ENCODE measurements around the gene TMEM132C. TPM values are rescaled to one million over a fixed set of nuclear protein-coding genes. Genes with fewer than 3 reads are reported as not detected.

TMEM132C gene
- total RNA-seq, 2 experiments from 2014 or later = not detected

GRCh38 chr12:128693115-128693514 lies 426.1 kb downstream of the TMEM132C start:
- CTCF ChIA-PET = no interaction called here
- POLR2A ChIA-PET = no interaction called here

DNA sequence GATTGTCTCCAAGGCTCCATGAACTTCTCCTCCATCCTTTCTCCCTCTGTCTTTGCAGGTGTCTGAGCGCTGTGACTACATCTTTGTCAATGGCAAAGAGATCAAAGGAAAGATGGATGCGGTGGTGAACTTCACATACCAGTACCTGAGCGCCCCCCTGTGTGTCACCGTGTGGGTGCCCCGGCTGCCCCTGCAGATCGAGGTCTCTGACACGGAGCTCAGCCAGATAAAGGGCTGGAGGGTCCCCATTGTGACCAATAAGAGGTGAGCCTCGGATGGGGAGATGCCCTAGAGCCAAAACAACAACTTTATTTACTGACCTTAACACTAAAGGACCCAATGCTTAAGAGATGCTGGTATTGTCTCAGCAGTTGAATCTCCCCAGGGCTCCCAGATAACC lies 426.8 kb downstream of the TMEM132C start:
- CTCF ChIA-PET = no interaction called here
- POLR2A ChIA-PET = no interaction called here

GRCh38 chr12:128694445-128694844 lies 427.5 kb downstream of the TMEM132C start:
- POLR2A ChIA-PET = no interaction called here

GRCh38 chr12:128695697-128696096 lies 428.7 kb downstream of the TMEM132C start:
- POLR2A ChIA-PET = no interaction called here
- CTCF ChIA-PET = interaction anchor here (0.7 kb wide), 1 partner anchor 22 kb away, joined by 3 read pairs; no protein-coding TSS in a partner anchor

More at GRCh38 chr12:128694445-128694844, 427.5 kb downstream of the TMEM132C start:
- CTCF ChIA-PET = no interaction called here

- ChIA-PET CTCF (no interaction called here), POLR2A (no interaction called here)
Observed at GRCh38 chr12:128698301-128698972, 431.5 kb downstream of the TMEM132C start.

GRCh38 chr12:128699106-128699505 lies 432.1 kb downstream of the TMEM132C start:
- CTCF ChIA-PET = no interaction called here
- POLR2A ChIA-PET = interaction anchor here (0.5 kb wide), 1 partner anchor 115 kb away, joined by 4 read pairs; no protein-coding TSS in a partner anchor

DNA sequence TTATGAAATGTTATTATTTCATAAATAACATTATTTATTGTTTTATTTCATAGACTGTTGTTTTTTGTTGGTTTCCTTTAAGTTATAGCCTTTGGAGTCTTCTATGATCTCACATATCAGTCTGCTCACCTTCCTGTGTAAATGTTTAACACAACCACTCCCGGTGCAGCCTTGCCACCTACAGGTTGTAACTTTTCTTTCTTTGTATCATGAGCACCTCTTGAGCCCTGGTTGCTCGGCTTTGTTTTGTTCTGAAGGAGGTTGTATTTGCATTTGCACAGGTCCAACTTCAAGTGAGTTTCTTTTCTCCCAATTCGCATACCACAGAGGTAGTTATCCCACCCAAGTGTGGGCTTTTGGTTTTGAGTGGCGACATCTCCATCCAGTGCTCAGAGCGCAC lies 435.4 kb downstream of the TMEM132C start:
- CTCF ChIA-PET = no interaction called here
- POLR2A ChIA-PET = no interaction called here

- POLR2A ChIA-PET = no interaction called here
- CTCF ChIA-PET = no interaction called here
Observed at GRCh38 chr12:128705140-128705539, 438.2 kb downstream of the TMEM132C start.

GRCh38 chr12:128707488-128707887 lies 440.5 kb downstream of the TMEM132C start:
- POLR2A ChIA-PET = no interaction called here
- CTCF ChIA-PET = no interaction called here

- ChIA-PET CTCF (no interaction called here), POLR2A (no interaction called here)
Observed at GRCh38 chr12:128708789-128709188, 441.8 kb downstream of the TMEM132C start.

DNA sequence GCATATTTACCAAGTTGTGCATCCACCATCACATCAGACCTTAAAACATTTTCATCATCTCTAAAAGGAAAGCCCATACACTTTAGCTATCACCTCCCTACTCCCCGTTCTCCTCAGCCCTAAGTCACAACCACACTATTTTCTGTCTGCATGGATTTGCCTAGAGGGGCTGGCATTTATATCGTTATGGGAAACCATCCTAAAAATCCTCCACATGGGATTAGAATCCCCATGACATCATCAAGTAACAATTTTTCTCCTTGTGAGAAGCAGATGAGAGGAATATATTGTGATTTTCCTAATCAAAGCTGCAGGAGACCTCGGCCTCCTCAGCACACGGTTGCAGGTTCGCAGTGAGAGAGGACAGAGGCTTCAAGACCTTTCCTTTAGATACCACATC lies 442.7 kb downstream of the TMEM132C start:
- ChIA-PET CTCF (no interaction called here), POLR2A (no interaction called here)

GRCh38 chr12:128711486-128711885 lies 444.5 kb downstream of the TMEM132C start:
- ChIA-PET CTCF (no interaction called here), POLR2A (no interaction called here)

DNA sequence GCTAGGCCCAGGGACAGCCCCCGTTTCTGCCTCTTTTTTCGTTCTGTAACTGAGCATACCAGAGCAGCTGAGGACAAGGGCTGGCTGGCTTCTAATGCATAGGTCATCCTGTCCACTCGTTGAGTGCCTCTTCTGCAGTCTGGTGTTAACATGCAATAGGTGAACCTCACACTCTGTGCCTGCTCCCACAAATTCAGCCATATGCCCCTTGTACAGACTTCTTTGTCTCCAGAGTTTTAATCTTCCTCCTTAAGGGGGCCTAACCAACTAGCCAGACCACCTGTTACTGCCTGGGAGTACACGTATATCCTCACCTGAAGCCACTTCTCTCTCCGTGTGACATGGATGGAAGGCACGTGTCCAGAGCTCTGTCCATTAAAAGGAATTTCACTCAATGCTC lies 445.7 kb downstream of the TMEM132C start:
- POLR2A ChIA-PET = no interaction called here

GRCh38 chr12:128715485-128715884 lies 448.5 kb downstream of the TMEM132C start:
- CTCF ChIA-PET = no interaction called here
- POLR2A ChIA-PET = no interaction called here

More for the DNA sequence above, 445.7 kb downstream of the TMEM132C start:
- CTCF ChIA-PET = no interaction called here

- ChIA-PET POLR2A (no interaction called here), CTCF (no interaction called here)
Observed at GRCh38 chr12:128724468-128725046, 457.6 kb downstream of the TMEM132C start.

- POLR2A ChIA-PET = no interaction called here
- CTCF ChIA-PET = no interaction called here
Observed at GRCh38 chr12:128726886-128727285, 459.9 kb downstream of the TMEM132C start.

- POLR2A ChIA-PET = no interaction called here
Observed at GRCh38 chr12:128727461-128727860, 460.5 kb downstream of the TMEM132C start.

DNA sequence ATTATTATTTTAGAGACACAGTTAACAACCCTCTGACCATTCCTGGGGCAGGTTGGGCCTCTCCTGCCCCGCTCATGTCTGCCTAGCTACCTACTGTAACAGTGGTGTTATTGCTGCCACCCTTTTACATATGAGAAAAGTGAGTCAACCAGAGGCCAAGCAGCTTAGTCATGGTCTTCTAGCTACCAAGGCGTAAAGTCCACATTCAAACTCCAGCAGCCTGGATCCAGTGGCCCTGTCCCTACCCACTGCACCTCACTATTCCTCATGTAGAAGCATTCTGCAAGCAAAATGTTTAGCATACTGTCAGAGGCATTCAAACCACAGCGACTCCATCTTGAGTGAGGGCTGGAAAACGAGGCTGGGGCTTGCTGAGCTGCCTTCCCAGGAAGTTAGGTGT lies 461.0 kb downstream of the TMEM132C start:
- POLR2A ChIA-PET = no interaction called here
- CTCF ChIA-PET = no interaction called here

More at GRCh38 chr12:128727461-128727860, 460.5 kb downstream of the TMEM132C start:
- CTCF ChIA-PET = no interaction called here

- CTCF ChIA-PET = no interaction called here
- POLR2A ChIA-PET = no interaction called here
Observed at GRCh38 chr12:128729628-128730121, 462.7 kb downstream of the TMEM132C start.

- ChIA-PET CTCF (interaction anchor here (0.6 kb wide), 1 partner anchor 162 kb away, joined by 3 read pairs; no protein-coding TSS in a partner anchor), POLR2A (no interaction called here)
Observed at GRCh38 chr12:128734371-128734770, 467.4 kb downstream of the TMEM132C start.

DNA sequence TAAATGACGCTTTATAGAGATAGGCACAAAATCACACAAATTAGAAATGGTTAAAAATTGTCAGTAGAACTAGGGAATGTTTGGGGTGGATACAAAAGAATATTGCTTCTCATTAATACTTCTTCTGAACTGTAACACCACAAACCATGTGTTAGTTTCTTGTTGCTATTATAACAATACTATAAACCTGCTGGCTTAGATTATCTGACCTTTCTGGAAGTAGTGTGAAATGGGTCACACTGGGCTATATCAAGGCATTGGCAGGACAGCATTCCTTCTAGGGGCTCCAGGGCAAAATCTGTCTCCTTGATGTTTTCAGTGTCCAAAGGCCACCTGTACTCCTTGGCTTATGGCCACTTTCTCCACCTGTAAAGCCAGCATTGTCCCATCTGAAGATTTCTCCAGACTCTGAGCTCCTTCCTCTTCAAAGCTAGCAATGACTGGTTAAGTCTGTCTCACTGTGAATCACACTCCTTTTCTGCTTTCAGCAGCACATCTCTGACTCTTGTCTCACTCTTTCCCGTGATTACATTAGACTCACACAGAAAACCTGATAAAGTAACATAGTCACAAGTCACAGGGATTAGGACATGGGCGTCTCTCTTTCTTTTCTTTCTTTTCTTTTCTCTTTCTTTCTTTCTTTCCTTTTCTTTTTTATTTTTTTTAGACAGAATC lies 470.5 kb downstream of the TMEM132C start:
- ChIA-PET POLR2A (no interaction called here), CTCF (no interaction called here)

Data from activated CD8-positive, alpha-beta memory T cell treated with anti-CD3 and anti-CD28 coated beads for 36 hours (primary cell).